GM21717 (cell line): Measurements from ENCODE around the gene FSIP2.

Experiments used
- ATAC-seq: cut with Tn5 transposase; IDR thresholded peaks from one replicate; pipeline ENCODE4 v1.9.1; 2021; ENCODE audit warnings: mild to moderate bottlenecking, moderate library complexity; ENCODE audit not compliant: unreplicated experiment

The FSIP2 gene

GRCh38 chr2:185738679-185739472 lies at the start of gene FSIP2:
Gene FSIP2, plus strand, starts transcription at chr2:185738804. Its CDS starts 91 bp downstream, at chr2:185738895.
- ATAC-seq, result peak; percentile 94

- no peak for ATAC-seq
Observed at GRCh38 chr2:185689906-185690539, 48.6 kb upstream of the FSIP2 start.

GRCh38 chr2:185695711-185696235 lies 42.8 kb upstream of the FSIP2 start:
- ATAC-seq, result no peak

- no peak for ATAC-seq
Observed at GRCh38 chr2:185700883-185701282, 37.7 kb upstream of the FSIP2 start.

- no peak for ATAC-seq
Observed at GRCh38 chr2:185734658-185735057, 3.9 kb upstream of the FSIP2 start.

- ATAC-seq, result no peak
Observed at GRCh38 chr2:185736210-185736609, 2.4 kb upstream of the FSIP2 start.

- no peak for ATAC-seq
Observed at GRCh38 chr2:185745864-185746859, 7.6 kb downstream of the FSIP2 start.

GRCh38 chr2:185757356-185757755 lies 18.8 kb downstream of the FSIP2 start:
- ATAC-seq, result no peak

GRCh38 chr2:185771396-185771795 lies 32.8 kb downstream of the FSIP2 start:
- ATAC-seq, result no peak

GRCh38 chr2:185780890-185781289 lies 42.3 kb downstream of the FSIP2 start:
- no peak for ATAC-seq

- no peak for ATAC-seq
Observed at GRCh38 chr2:185782223-185782769, 43.7 kb downstream of the FSIP2 start.

GRCh38 chr2:185785156-185785555 lies 46.6 kb downstream of the FSIP2 start:
- no peak for ATAC-seq

GRCh38 chr2:185785851-185786473 lies 47.4 kb downstream of the FSIP2 start:
- peak; percentile 87 for ATAC-seq

- ATAC-seq, result no peak
Observed at GRCh38 chr2:185787227-185788145, 48.9 kb downstream of the FSIP2 start.

- no peak for ATAC-seq
Observed at GRCh38 chr2:185790361-185790760, 51.8 kb downstream of the FSIP2 start.

GRCh38 chr2:185793532-185794345 lies 55.1 kb downstream of the FSIP2 start:
- no peak for ATAC-seq

- ATAC-seq, result peak; percentile 44
Observed at GRCh38 chr2:185796758-185797157, 58.2 kb downstream of the FSIP2 start.

GRCh38 chr2:185802926-185803325 lies 64.3 kb downstream of the FSIP2 start:
- no peak for ATAC-seq
